ENCODE results near the gene SERPINB6.

Gene SERPINB6

DNA sequence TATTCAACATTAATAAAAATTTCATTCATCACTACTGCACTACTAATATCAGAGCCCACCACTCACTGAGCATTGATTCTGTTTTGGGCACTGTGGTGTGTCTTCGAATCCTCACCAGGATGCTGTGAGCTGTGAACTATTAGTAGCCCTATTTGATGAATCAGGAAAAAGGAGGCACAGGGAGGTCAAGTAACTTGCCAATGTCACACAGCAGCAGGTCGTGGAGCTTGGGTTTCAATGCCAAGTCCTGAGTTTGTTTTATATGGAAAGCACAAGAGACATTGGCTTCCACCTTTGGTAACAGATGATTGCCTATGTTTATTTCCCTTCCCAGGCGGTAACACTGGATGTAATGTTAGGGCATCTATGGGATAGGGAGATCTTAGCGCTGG is 43.3 kb upstream of the SERPINB6 start:
- H3K27me3 ChIP-seq (ENCODE audit: insufficient read depth, poor library complexity, severe bottlenecking), result no peaks in the 10 kb centered on the region
- no peak for TF ChIP-seq SPI1 (IDR thresholded peaks at IDR 0.05; ENCODE audit: borderline replicate concordance, low read depth)
- TF ChIP-seq, protein P1, sequence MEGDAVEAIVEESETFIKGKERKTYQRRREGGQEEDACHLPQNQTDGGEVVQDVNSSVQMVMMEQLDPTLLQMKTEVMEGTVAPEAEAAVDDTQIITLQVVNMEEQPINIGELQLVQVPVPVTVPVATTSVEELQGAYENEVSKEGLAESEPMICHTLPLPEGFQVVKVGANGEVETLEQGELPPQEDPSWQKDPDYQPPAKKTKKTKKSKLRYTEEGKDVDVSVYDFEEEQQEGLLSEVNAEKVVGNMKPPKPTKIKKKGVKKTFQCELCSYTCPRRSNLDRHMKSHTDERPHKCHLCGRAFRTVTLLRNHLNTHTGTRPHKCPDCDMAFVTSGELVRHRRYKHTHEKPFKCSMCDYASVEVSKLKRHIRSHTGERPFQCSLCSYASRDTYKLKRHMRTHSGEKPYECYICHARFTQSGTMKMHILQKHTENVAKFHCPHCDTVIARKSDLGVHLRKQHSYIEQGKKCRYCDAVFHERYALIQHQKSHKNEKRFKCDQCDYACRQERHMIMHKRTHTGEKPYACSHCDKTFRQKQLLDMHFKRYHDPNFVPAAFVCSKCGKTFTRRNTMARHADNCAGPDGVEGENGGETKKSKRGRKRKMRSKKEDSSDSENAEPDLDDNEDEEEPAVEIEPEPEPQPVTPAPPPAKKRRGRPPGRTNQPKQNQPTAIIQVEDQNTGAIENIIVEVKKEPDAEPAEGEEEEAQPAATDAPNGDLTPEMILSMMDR (IDR thresholded peaks at IDR 0.05; ENCODE audit: insufficient read depth, low read length), result no peak
- TF ChIP-seq POLR2AphosphoS5 (IDR thresholded peaks at IDR 0.05; ENCODE audit: low read depth), result no peak
- TF ChIP-seq, protein P2, sequence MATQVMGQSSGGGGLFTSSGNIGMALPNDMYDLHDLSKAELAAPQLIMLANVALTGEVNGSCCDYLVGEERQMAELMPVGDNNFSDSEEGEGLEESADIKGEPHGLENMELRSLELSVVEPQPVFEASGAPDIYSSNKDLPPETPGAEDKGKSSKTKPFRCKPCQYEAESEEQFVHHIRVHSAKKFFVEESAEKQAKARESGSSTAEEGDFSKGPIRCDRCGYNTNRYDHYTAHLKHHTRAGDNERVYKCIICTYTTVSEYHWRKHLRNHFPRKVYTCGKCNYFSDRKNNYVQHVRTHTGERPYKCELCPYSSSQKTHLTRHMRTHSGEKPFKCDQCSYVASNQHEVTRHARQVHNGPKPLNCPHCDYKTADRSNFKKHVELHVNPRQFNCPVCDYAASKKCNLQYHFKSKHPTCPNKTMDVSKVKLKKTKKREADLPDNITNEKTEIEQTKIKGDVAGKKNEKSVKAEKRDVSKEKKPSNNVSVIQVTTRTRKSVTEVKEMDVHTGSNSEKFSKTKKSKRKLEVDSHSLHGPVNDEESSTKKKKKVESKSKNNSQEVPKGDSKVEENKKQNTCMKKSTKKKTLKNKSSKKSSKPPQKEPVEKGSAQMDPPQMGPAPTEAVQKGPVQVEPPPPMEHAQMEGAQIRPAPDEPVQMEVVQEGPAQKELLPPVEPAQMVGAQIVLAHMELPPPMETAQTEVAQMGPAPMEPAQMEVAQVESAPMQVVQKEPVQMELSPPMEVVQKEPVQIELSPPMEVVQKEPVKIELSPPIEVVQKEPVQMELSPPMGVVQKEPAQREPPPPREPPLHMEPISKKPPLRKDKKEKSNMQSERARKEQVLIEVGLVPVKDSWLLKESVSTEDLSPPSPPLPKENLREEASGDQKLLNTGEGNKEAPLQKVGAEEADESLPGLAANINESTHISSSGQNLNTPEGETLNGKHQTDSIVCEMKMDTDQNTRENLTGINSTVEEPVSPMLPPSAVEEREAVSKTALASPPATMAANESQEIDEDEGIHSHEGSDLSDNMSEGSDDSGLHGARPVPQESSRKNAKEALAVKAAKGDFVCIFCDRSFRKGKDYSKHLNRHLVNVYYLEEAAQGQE (IDR thresholded peaks at IDR 0.05; ENCODE audit: insufficient replicate concordance, low read depth), result no peak
- no peak for DNase-seq (ENCODE audit: low read depth in 1 of 2, low spot score in 1 of 2)
- no peak overlapping the region for H3K4me3 ChIP-seq (replicated peaks; ENCODE audit: insufficient read depth, low read length)
- H3K27ac ChIP-seq (replicated peaks), result no peak overlapping the region

DNA sequence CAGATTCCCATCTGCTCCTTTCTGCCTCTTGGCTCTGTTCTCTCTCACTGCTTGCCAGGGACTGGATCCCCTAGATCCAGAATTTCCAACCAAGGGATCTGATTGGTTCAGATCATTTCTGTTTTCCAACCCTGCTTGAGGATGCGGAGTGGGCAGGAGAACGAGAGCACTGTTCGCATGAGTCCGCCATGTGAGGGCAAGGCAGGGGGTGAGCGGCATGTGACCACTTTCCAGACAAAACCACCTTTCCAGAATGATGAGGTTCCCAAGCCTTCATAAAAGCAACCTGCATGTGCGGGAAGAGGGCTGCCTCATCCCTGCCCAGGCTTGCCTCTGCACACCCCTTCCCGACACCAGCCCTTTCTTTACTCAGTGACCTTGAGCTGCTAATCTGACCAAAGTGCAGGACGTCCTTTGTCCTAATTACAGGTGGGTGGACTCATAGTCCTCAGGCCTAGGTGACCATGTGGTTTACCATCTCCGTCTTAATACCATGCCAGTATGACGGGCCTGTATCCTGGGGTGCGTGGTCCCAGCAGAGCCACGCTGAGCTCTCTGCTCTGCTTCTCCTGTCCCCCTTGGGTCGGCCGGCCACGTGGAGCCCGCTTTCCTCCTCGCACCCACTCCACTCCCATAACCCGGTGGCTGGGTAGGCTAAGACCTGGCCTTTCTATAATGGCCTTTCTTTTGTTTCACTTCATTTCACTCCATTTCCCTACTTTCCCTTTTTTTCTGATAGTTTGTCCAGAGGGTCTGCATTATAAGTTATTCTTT is 42.7 kb upstream of the SERPINB6 start:
- no peak for DNase-seq (ENCODE audit: low read depth in 1 of 2, low spot score in 1 of 2)
- Histone ChIP-seq H3K4me3 (replicated peaks; ENCODE audit: insufficient read depth, low read length) (no peak overlapping the region), H3K27ac (replicated peaks) (peak overlapping the region; percentile 70), H3K27me3 (ENCODE audit: insufficient read depth, poor library complexity, severe bottlenecking) (no peaks in the 10 kb centered on the region)
- TF ChIP-seq, protein P2 (IDR thresholded peaks at IDR 0.05; ENCODE audit: insufficient replicate concordance, low read depth), result no peak
- TF ChIP-seq, protein P1 (IDR thresholded peaks at IDR 0.05; ENCODE audit: insufficient read depth, low read length), result no peak
- TF ChIP-seq SPI1 (IDR thresholded peaks at IDR 0.05; ENCODE audit: borderline replicate concordance, low read depth), result no peak
- TF ChIP-seq GABPA (IDR thresholded peaks at IDR 0.05; ENCODE audit: low read depth), result no peak
- TF ChIP-seq POLR2AphosphoS5 (IDR thresholded peaks at IDR 0.05; ENCODE audit: low read depth), result no peak

GRCh38 chr6:3013486-3013885 is 42.1 kb upstream of the SERPINB6 start:
- DNase-seq (ENCODE audit: low read depth in 1 of 2, low spot score in 1 of 2), result peak; percentile 77 to 93
- Histone ChIP-seq H3K27ac (replicated peaks) (peak overlapping the region; percentile 70), H3K27me3 (ENCODE audit: insufficient read depth, poor library complexity, severe bottlenecking) (no peaks in the 10 kb centered on the region), H3K4me3 (replicated peaks; ENCODE audit: insufficient read depth, low read length) (no peak overlapping the region)
- TF ChIP-seq, protein P2 (IDR thresholded peaks at IDR 0.05; ENCODE audit: insufficient replicate concordance, low read depth), result no peak
- no peak for TF ChIP-seq GABPA (IDR thresholded peaks at IDR 0.05; ENCODE audit: low read depth)
- TF ChIP-seq SPI1 (IDR thresholded peaks at IDR 0.05; ENCODE audit: borderline replicate concordance, low read depth), result peak; percentile 7; the same call in 1 of the 2 replicates
- TF ChIP-seq POLR2AphosphoS5 (IDR thresholded peaks at IDR 0.05; ENCODE audit: low read depth), result peak; percentile 45; the same call in 1 of the 2 replicates
- TF ChIP-seq, protein P1 (IDR thresholded peaks at IDR 0.05; ENCODE audit: insufficient read depth, low read length), result no peak

All from HL-60 (cell line).